ENCODE results near the gene OR6S1.
A peak's percentile ranks its signal among the peaks of the same experiment; 100 is the strongest.
"Not testable (repeated sequence)": the region's sequence is repeated elsewhere in the genome, so short reads cannot be mapped to it uniquely, and the experiment has no call there.

OR6S1 gene

DNA sequence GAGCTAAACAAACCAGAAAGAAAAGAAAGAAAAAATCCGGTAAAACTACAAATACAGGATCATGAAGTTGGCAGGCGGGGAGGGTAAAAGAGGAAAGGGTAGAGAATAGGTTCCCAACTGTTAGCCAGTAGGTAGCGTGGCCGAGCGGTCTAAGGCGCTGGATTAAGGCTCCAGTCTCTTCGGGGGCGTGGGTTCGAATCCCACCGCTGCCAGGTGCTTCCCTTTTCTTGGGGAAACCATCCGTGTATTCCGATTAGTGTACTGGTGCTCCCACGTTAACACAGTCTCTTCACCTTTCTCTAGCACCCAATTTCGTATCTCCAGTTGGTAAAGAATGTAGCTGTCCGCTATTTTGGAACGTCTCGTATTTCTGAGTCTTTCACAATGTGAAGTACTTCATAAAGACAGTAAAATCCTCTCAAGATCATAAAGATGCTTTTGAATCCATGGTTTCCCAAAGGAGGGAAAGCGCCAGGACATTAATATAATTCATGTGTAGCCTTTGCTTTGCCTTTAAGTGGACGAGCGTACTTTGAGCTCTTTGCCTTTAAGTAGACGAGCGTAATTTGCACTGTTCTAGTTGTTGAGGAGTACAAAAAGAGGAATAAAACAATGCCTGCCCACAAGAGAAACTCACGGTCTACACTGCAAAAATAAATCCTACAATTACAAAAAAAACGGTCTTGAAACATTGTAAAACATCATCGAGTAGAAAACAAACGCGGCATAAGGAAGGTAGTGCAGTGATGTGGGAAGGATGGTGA is 31.3 kb downstream of the OR6S1 start:
- peak; percentile 81 for DNase-seq (ENCODE audit: low spot score)

DNA sequence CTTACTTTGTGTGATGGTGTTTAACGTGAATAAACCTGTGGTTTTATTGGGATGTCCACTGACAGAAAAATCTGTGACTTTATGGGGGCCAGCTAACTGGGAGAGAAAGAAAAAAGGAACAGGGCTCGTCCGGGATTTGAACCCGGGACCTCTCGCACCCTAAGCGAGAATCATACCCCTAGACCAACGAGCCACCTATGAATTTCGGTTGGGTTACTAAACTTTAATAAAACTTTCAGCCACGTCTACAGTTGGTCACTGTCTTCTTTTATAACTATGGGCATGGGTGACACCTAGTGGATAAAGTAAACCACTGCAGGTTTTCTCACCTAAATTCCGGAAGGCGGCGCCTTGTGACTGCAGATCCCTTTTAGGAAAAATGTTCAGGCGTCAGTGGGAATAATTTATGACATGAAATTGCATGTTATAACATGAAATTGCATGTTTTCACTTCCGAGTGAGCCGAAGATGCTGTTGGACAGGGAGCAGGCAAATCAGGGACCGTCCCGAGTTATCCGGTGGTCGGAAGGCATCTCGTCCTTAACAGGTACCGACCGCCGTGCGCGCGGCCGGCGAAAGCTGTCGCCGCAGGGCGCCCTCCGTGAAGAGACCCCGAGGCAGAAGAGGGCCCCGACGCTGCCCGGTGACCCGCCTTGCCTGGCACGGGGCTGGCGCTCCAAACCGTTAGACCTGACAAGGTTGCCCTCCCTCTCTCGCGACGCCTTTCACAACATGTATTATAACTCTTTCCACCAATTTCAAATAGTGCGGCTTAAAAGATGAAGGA is 32.1 kb downstream of the OR6S1 start:
- DNase-seq (ENCODE audit: low spot score) = peak; percentile 88

DNA sequence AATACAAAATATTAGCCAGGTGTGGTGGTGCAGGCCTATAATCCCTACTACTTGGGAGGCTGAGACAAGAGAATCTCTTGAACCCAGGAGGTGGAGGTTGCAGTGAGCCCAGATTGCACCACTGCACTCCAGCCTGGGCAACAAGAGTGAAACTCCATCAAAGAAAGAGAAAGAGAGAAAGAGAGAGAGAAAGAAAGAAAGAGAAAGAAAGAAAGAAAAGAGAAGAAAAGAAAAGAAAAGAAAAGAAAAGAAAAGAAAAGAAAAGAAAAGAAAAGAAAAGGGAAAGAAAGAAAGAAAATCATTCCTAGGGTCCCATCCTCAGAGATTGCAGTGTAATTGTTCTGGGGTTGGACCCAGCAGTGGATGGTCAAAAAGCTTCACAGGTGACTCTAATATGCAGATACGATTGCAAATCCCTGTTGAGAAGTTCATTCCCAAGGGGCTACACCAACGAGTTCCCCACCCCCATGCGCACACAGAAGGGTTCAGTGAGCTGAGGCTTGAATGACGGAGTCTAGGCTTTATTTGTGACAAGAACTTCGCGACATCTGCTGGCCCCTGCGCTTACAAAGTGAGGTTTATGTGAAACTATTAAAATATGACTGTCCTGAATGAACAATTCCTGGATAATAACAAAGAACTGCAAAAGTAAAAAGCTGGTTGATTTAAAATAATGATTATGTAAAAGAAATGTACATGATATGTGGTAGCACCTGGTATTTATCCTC is 32.9 kb downstream of the OR6S1 start:
- DNase-seq (ENCODE audit: low spot score) = no peak

DNA sequence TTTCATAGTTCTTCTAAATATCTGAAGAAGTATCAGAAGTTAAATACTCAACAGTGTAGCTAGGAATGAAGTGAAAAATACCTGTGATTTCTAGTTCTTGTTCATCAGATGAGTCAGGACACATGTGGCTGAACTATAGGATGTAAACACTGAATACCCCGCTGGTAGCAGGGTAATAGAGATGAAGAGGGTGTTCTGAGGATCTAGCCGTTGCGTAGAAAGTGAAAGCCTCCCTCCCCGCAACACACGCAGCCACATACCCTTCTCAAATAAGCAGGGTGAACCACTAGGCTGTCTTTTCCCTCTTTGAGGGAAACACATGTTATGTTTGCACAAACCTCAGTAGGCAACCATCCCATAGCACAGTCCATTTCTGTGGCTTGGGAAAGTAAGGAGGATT is 33.9 kb downstream of the OR6S1 start:
- no peak for DNase-seq (ENCODE audit: low spot score)

DNA sequence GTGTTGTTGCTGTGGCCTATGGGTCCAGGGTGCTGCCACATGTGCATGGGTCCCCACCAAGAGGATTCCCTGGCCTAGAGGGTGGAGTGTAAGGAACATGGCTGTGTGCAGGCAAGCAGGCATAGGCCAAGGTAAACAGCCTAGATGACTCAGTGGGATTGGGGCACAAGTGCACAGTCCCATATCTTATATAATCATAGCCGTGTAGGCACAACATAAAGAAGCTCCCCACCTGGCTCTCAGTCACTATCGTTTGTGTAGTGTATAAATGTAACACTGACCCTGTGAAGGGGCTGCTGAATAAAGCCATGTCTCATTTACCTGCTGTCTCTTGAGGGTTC is 34.6 kb downstream of the OR6S1 start:
- DNase-seq (ENCODE audit: low spot score) = no peak

DNA sequence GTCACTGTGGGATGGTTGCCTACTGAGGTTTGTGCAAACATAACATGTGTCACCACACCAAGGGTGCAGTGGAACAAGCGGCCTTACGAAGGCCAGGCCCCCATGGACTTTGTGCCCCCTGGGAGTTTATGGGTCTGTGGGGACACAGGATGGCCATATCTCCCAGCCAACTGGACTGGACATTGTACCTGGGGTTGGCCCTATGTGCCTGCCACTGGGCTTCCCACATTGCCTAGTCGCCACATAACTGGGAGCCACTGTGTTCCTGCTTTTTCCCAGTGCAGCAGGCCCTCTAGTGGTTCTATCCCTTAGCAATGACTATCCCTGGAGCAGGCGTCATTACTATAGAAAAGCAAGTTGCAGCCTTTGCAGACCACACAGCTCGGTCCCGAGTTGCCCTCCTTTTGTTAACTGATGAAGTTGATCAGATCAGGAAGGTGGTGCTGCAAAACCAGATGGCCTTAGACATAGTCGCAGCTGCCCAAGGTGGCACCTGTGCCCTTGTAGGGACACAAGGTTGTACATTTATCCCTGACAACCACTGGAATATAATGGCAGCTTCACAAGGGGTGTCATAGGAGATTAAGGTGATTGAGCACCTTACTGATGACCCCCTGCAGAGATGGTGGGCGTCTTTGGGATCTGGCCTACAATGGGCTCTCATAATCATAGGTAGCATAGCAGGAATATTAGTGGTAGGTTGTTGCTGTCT is 35.1 kb downstream of the OR6S1 start:
- DNase-seq (ENCODE audit: low spot score) = peak; percentile 57

DNA sequence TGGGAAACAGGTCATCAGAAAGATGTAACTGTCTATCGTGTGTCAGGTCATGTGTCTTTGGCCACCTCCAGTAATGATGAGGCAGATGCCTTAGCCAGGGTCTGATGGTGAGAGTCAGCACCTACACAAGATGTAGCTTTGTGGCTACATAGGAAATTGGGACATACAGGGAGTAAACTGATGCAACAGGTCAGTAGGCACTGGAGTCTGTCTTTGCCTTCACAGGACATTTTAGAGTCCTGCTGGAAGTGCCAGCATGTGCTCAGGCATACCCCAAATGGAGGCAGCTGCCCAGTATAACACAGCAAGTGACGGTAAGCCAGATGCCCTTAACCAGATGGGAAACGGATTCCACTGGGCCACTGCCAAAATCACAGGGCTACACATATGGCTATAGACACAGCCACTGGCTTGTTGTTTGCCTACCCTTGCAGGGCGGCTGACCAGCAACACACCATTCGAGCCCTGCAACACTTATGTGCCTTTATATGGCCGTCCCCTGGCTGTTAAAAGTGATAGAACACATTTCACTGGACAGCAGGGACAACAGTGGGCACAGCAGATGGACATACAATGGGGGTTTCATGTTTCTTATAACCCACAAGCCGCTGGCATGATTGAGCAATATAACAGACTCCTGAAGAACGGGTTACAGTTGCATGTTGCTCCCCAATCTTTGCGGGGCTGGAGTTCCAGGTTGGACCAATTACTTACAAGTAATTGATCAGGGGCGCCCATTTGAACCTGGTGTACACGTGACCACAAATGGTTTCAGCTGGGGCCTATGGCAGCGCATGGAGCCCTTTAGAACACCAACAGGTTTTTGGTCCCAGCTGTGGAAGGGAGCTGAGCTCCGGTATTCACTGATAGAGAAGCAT is 37.4 kb downstream of the OR6S1 start:
- DNase-seq (ENCODE audit: low spot score) = no peak

DNA sequence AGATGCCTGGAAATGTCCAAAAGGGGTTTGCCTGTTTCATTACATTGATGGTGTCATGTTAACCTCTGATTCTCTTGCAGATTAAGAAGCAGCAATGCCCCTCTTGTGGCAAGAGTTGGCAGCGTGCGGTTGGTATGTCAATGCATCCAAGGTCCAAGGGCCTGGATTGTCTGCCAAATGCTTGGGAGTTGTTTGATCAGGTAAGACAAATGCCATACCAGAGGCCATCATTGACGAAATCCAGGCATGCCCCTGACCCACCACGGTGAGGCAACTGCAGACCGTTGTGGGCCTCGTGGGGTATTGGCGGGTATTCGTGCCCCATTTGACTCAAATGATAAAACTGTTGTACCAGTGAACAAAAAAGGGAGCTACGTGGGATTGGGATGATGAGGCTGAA is 38.9 kb downstream of the OR6S1 start:
- no peak for DNase-seq (ENCODE audit: low spot score)

DNA sequence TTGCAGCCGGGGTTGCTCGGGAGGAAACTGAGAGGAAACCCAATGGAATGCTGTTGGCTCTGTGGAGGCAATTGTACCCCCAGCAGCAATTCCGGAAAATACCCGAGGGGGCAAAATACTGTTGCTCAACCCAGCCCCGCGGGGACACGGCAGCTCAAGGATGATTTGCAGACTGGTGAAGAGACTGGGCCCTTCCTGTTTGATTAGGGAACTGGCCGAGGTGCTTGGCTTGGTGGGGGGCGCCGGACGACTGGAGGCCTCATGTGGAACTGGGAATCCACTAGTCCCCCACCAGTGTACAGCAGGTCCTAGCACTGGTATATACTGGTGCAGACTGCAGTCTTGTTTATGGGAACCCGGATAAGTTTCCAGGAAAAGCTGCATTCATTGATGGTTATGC is 40.0 kb downstream of the OR6S1 start:
- no peak for DNase-seq (ENCODE audit: low spot score)

DNA sequence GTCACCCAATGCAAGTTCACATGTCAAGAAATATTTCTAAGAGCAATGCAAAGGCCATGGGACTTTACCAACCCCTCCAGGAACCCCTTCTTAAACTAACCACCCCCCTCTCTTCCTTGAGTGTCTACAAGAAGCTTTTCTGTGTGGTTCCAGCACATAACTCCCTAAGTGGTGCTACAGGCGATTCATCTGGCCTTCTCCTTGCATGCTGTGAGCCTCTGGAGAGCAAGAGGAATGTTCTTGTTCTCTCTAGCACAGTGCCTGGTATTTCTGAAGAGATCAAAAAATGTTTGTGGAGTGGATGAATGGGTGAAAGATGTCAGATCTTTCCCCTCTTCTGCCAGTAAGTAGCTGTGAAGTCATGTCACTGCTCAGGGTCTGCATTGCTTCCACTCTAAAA is 44.4 kb downstream of the OR6S1 start:
- no peak for DNase-seq (ENCODE audit: low spot score)

DNA sequence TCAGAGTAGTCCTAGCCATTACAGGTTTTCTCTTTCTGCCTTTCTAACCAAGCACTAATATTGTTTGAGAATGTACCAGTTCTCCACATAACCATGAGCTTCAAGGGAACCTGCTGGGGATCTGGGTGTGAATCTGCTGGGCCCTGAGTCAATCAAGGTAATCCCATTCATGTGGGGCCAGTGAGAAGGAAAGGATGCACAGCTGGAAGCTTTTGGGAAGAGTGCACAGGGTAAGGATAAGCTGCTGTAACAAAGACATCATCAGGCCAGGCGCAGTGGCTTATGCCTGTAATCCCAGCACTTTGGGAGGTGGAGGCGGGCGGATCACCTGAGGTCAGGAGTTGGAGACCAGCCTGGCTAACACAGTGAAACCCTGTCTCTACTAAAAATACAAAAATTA is 45.8 kb downstream of the OR6S1 start:
- not testable (repeated sequence) for DNase-seq (ENCODE audit: low spot score)

DNA sequence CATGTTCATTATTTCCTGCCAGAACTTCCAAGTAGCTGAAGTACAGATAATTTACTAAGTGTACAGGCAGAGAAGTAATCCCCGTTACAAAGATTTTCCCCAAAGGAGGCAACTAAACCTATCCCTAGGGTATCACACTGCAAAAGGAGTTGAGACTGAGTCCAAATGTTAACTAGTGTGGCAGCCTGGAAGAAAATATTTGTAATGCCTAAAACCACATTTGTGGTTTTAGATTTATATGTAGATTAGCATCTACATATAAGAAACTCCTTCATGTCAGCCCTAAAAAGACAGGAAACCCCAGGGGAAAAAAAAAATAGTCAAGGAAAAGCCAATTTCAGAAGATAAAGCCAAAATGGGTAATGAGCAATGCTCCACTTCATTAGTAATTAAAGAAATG is 48.9 kb downstream of the OR6S1 start:
- no peak for DNase-seq (ENCODE audit: low spot score)

DNA sequence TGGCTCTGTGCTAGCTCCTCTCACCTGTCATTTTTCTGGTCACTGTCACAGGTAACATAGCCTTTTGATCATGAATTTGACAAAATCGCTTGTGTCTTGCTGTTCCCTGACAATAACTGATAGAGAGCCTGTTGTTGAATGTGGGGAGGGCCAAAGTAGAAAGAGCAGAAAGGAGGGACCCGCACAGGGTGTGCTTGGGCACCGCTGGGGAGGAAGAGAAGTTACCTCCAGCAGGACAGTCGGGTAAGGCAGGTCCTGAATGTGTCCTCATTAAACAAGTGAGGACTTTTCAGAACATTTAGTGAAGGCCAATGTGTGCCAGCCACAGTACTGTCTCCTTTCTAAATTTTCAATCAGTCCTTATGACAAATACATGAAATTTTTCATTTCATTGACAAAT is 50.3 kb downstream of the OR6S1 start, which contains the start of gene RNASE12:
Gene RNASE12, minus strand, starts transcription at position 142 of the 400 bp plus-strand sequence. CDS start 653 bp downstream, outside the sequence.
- no peak for DNase-seq (ENCODE audit: low spot score)

Measured in Ammon's horn (tissue), 1 donor.